Loucy (cell line): ENCODE measurements around the gene ZBTB20.

Experiments used
- H2AFZ ChIP-seq: fragments of 200-600 bp; sonication (generic); 2 replicates; pipeline ENCODE4 v1.6.0; 2016; ENCODE audit warnings: antibody characterized with exemption, mild to moderate bottlenecking, low read length, moderate library complexity
- H3F3A ChIP-seq: fragments of 200-600 bp; 2 replicates; pipeline ENCODE4 v1.6.0; 2016; ENCODE audit warnings: antibody characterized with exemption, low read depth, mild to moderate bottlenecking
- H3K27me3 ChIP-seq: fragments of 200-600 bp; sonication (generic); 2 replicates; pipeline ENCODE4 v1.6.1; 2014; ENCODE audit warnings: low read length, mild to moderate bottlenecking; ENCODE audit not compliant: insufficient read depth, poor library complexity, severe bottlenecking
- H3K36me3 ChIP-seq: fragments of 200-600 bp; sonication (generic); 2 replicates; pipeline ENCODE4 v1.6.1; 2016; ENCODE audit warnings: low read length; ENCODE audit not compliant: insufficient read depth
- H3K4me1 ChIP-seq: fragments of 200-600 bp; sonication (generic); 2 replicates; pipeline ENCODE4 v1.5.1; 2014; ENCODE audit warnings: low read length, mild to moderate bottlenecking; ENCODE audit not compliant: insufficient read depth, poor library complexity, severe bottlenecking
- H3K4me2 ChIP-seq: fragments of 200-600 bp; sonication (generic); 2 replicates; pipeline ENCODE4 v1.6.0; 2014; ENCODE audit warnings: antibody characterized with exemption, low read length, low read depth, mild to moderate bottlenecking; ENCODE audit not compliant: poor library complexity, severe bottlenecking
- H3K4me3 ChIP-seq: fragments of 200-600 bp; sonication (generic); 2 replicates; pipeline ENCODE4 v1.5.1; 2014; ENCODE audit warnings: low read length, mild to moderate bottlenecking, mixed read lengths; ENCODE audit not compliant: poor library complexity, severe bottlenecking
- H3K79me2 ChIP-seq: fragments of 200-600 bp; sonication (generic); 2 replicates; pipeline ENCODE4 v1.6.1; 2014; ENCODE audit warnings: low read length; ENCODE audit not compliant: insufficient read depth
- H3K9ac ChIP-seq: fragments of 200-600 bp; sonication (generic); 2 replicates; pipeline ENCODE4 v1.6.0; 2014; ENCODE audit warnings: mild to moderate bottlenecking, low read depth, low read length, moderate library complexity; ENCODE audit not compliant: poor library complexity, severe bottlenecking
- H3K9me2 ChIP-seq: fragments of 200-600 bp; sonication (generic); replicated peaks from 2 replicates; pipeline ENCODE4 v1.6.1; 2016; ENCODE audit warnings: low read depth, low read length, mixed read lengths
- H3K9me3 ChIP-seq: fragments of 200-600 bp; sonication (generic); 2 replicates; pipeline ENCODE4 v1.6.1; 2014; ENCODE audit warnings: mild to moderate bottlenecking, antibody characterized with exemption, low read length, low read depth; ENCODE audit not compliant: insufficient read depth
- H4K20me1 ChIP-seq: fragments of 200-600 bp; sonication (generic); 2 replicates; pipeline ENCODE4 v1.6.0; 2014; ENCODE audit warnings: antibody characterized with exemption, low read length, mild to moderate bottlenecking; ENCODE audit not compliant: insufficient read depth, poor library complexity, severe bottlenecking
- CTCF ChIP-seq: fragments of 200-600 bp; sonication (generic); conservative IDR thresholded peaks from 2 replicates; pipeline ENCODE4 v1.5.1; 2014; ENCODE audit warnings: mild to moderate bottlenecking, antibody characterized with exemption, low read length
- EZH2phosphoT487 ChIP-seq: fragments of 200-600 bp; IDR thresholded peaks from 2 replicates; pipeline ENCODE4 v1.6.1; 2018; ENCODE audit warnings: antibody characterized with exemption, mild to moderate bottlenecking, moderate library complexity, borderline replicate concordance

ZBTB20 gene

GRCh38 chr3:114584734-114585371 lies 562.2 kb downstream of the ZBTB20 start:
- no peaks in the 10 kb centered on the region; the same call in 1 of the 2 replicates for H3K36me3 ChIP-seq
- no peaks in the 10 kb centered on the region for H4K20me1 ChIP-seq
- TF ChIP-seq CTCF (no peak), EZH2phosphoT487 (no peak)
- H3K9me2 ChIP-seq, result no peaks in the 10 kb centered on the region
- H3K79me2 ChIP-seq, result no peaks in the 10 kb centered on the region
- H3K27me3 ChIP-seq, result no peaks in the 10 kb centered on the region
- no peak overlapping the region for H3K4me2 ChIP-seq
- H3K9me3 ChIP-seq, result no peaks in the 10 kb centered on the region; the same call in 1 of the 2 replicates
- no peak overlapping the region for H3K9ac ChIP-seq
- no peaks in the 10 kb centered on the region for H3F3A ChIP-seq
- H3K4me1 ChIP-seq, result no peaks in the 10 kb centered on the region
- no peak overlapping the region for H3K4me3 ChIP-seq
- H2AFZ ChIP-seq, result no peak overlapping the region

- Histone ChIP-seq H4K20me1 (no peaks in the 10 kb centered on the region), H3K4me3 (no peak overlapping the region), H2AFZ (no peak overlapping the region), H3K9me3 (no peaks in the 10 kb centered on the region; the same call in 1 of the 2 replicates), H3K4me1 (no peaks in the 10 kb centered on the region), H3K79me2 (no peaks in the 10 kb centered on the region), H3K4me2 (no peak overlapping the region), H3K36me3 (no peaks in the 10 kb centered on the region; the same call in 1 of the 2 replicates), H3F3A (no peaks in the 10 kb centered on the region), H3K27me3 (no peaks in the 10 kb centered on the region), H3K9me2 (no peaks in the 10 kb centered on the region), H3K9ac (no peak overlapping the region)
- TF ChIP-seq CTCF (no peak), EZH2phosphoT487 (no peak)
These were observed 564.2 kb downstream of the ZBTB20 start for GRCh38 chr3:114582929-114583328.

GRCh38 chr3:114572364-114573062 lies 574.6 kb downstream of the ZBTB20 start:
- H3K9me2 ChIP-seq, result no peaks in the 10 kb centered on the region
- no peak overlapping the region for H3K4me2 ChIP-seq
- H3K4me3 ChIP-seq, result no peak overlapping the region
- H3F3A ChIP-seq, result no peaks in the 10 kb centered on the region
- no peaks in the 10 kb centered on the region for H3K9me3 ChIP-seq
- no peaks in the 10 kb centered on the region for H3K36me3 ChIP-seq
- no peaks in the 10 kb centered on the region for H3K79me2 ChIP-seq
- TF ChIP-seq EZH2phosphoT487 (no peak), CTCF (no peak)
- no peaks in the 10 kb centered on the region for H4K20me1 ChIP-seq
- H2AFZ ChIP-seq, result no peak overlapping the region
- no peak overlapping the region for H3K9ac ChIP-seq
- H3K4me1 ChIP-seq, result peaks cover 4% of the 10 kb centered on the region
- no peaks in the 10 kb centered on the region for H3K27me3 ChIP-seq
